Measurements from ENCODE around the gene OR5D13. TPM values are rescaled to one million over a fixed set of nuclear protein-coding genes. Genes with fewer than 3 reads are reported as not detected.

The OR5D13 gene, protein sequence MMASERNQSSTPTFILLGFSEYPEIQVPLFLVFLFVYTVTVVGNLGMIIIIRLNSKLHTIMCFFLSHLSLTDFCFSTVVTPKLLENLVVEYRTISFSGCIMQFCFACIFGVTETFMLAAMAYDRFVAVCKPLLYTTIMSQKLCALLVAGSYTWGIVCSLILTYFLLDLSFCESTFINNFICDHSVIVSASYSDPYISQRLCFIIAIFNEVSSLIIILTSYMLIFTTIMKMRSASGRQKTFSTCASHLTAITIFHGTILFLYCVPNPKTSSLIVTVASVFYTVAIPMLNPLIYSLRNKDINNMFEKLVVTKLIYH
- total RNA-seq (not detected), polyA plus RNA-seq (not detected)
- long read RNA-seq, donor 1, result 0 reads
- long read RNA-seq, donor 2, result 0 reads
- long read RNA-seq, donor 3, result 0 reads

DNA sequence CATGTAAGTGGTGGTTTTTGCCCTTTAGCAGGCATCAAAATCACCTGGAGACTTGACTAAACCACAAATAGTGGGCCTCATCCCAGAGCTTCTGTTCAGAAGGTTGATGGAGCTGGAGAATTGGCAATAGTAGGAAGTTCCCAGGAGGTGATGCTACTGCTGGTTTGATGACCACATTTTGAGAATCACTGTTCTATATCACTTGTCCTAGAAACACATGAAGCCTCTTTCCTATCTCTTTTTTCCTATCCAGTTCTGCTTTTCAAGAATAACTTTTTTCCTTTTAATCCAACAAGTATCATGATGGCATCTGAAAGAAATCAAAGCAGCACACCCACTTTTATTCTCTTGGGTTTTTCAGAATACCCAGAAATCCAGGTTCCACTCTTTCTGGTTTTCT, at the start of gene OR5D13:
Gene OR5D13, plus strand, starts transcription at position 301 of the 400 bp plus-strand sequence. Its CDS starts 0 bp downstream, at position 301.
- DNase-seq, result no peak
- H3K27me3 ChIP-seq, result no peaks in the 10 kb centered on the region
- H3K9me3 ChIP-seq, result no peaks in the 10 kb centered on the region

DNA sequence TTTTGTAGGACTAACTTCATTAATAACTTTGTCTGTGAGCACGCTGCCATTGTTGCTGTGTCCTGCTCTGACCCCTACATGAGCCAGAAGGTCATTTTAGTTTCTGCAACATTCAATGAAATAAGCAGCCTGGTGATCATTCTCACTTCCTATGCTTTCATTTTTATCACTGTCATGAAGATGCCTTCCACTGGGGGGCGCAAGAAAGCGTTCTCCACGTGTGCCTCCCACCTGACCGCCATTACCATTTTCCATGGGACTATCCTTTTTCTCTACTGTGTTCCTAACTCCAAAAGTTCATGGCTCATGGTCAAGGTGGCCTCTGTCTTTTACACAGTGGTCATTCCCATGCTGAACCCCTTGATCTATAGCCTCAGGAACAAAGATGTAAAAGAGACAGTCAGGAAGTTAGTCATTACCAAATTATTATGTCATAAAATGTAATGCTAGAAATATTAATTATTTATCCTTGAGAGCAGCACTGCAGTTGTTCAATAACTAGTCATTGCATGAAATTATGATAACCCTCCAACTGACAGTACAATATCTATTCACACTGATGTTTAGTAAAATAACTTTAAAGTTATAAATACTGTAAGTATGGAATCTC, 46.4 kb upstream of the OR5D13 start:
- DNase-seq, result no peak
- TF ChIP-seq, protein P1, sequence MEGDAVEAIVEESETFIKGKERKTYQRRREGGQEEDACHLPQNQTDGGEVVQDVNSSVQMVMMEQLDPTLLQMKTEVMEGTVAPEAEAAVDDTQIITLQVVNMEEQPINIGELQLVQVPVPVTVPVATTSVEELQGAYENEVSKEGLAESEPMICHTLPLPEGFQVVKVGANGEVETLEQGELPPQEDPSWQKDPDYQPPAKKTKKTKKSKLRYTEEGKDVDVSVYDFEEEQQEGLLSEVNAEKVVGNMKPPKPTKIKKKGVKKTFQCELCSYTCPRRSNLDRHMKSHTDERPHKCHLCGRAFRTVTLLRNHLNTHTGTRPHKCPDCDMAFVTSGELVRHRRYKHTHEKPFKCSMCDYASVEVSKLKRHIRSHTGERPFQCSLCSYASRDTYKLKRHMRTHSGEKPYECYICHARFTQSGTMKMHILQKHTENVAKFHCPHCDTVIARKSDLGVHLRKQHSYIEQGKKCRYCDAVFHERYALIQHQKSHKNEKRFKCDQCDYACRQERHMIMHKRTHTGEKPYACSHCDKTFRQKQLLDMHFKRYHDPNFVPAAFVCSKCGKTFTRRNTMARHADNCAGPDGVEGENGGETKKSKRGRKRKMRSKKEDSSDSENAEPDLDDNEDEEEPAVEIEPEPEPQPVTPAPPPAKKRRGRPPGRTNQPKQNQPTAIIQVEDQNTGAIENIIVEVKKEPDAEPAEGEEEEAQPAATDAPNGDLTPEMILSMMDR (IDR thresholded peaks at IDR 0.05), result no peak
- no peak for TF ChIP-seq POLR2A (IDR thresholded peaks at IDR 0.05)
- TF ChIP-seq EP300 (IDR thresholded peaks at IDR 0.05), result no peak
- 20 to 25% (median 22%) methylated on average over 5 of the region's 5 CpGs for WGBS, 3 donors
- Histone ChIP-seq H3K27me3 (no peaks in the 10 kb centered on the region), H3K9me3 (no peaks in the 10 kb centered on the region), H3K4me3 (no peak overlapping the region), H3K27ac (no peak overlapping the region), H3K36me3 (no peaks in the 10 kb centered on the region), H3K4me1 (ENCODE audit: insufficient read depth) (no peaks in the 10 kb centered on the region)
- intact Hi-C loops (cut with DNase I), result no loop called here

More for the DNA sequence above, at the start of gene OR5D13:
- H3K4me3 ChIP-seq, result no peak within 1 kb of the TSS
- no peaks in the 10 kb centered on the region for H3K4me1 ChIP-seq (ENCODE audit: insufficient read depth)
- TF ChIP-seq POLR2A (IDR thresholded peaks at IDR 0.05) (no peak), EP300 (IDR thresholded peaks at IDR 0.05) (no peak)
- TF ChIP-seq, protein P1 (IDR thresholded peaks at IDR 0.05), result no peak
- no peak within 1 kb of the TSS for H3K27ac ChIP-seq
- intact Hi-C loops (cut with DNase I), result no loop called here
- H3K36me3 ChIP-seq, result no peaks in the 10 kb centered on the region

- Histone ChIP-seq H3K27me3 (no peaks in the 10 kb centered on the region), H3K27ac (no peak overlapping the region), H3K4me3 (no peak overlapping the region), H3K36me3 (no peaks in the 10 kb centered on the region), H3K9me3 (no peaks in the 10 kb centered on the region), H3K4me1 (ENCODE audit: insufficient read depth) (no peaks in the 10 kb centered on the region)
- no peak for DNase-seq
- 37 to 58% (median 45%) methylated on average over 3 of the region's 3 CpGs for WGBS, 3 donors
- intact Hi-C loops (cut with DNase I), result no loop called here
- TF ChIP-seq EP300 (IDR thresholded peaks at IDR 0.05), result no peak
- TF ChIP-seq, protein P1 (IDR thresholded peaks at IDR 0.05), result no peak
- no peak for TF ChIP-seq POLR2A (IDR thresholded peaks at IDR 0.05)
Observed at GRCh38 chr11:55732936-55733335, 40.3 kb upstream of the OR5D13 start.

GRCh38 chr11:55791606-55792005, 18.4 kb downstream of the OR5D13 start:
- WGBS, 3 donors, result 78 to 86% (median 85%) methylated on average over 1 of the region's 1 CpG
- H3K9me3 ChIP-seq, result no peaks in the 10 kb centered on the region
- no peak overlapping the region for H3K4me3 ChIP-seq
- no peak for TF ChIP-seq POLR2A (IDR thresholded peaks at IDR 0.05)
- no peak for TF ChIP-seq EP300 (IDR thresholded peaks at IDR 0.05)
- TF ChIP-seq, protein P1 (IDR thresholded peaks at IDR 0.05), result no peak
- H3K27ac ChIP-seq, result no peak overlapping the region
- no peaks in the 10 kb centered on the region for H3K27me3 ChIP-seq
- intact Hi-C loops (cut with DNase I), result no loop called here
- no peak for DNase-seq
- H3K36me3 ChIP-seq, result no peaks in the 10 kb centered on the region
- no peaks in the 10 kb centered on the region for H3K4me1 ChIP-seq (ENCODE audit: insufficient read depth)
